ENCODE measurements around the gene OSBPL3. TPM values are rescaled to one million over a fixed set of nuclear protein-coding genes. Genes with fewer than 3 reads are reported as not detected.

Gene OSBPL3
- polyA plus RNA-seq, 12 donors: 2.5 to 10.3 (median 4.9) TPM; not detected in 1

DNA sequence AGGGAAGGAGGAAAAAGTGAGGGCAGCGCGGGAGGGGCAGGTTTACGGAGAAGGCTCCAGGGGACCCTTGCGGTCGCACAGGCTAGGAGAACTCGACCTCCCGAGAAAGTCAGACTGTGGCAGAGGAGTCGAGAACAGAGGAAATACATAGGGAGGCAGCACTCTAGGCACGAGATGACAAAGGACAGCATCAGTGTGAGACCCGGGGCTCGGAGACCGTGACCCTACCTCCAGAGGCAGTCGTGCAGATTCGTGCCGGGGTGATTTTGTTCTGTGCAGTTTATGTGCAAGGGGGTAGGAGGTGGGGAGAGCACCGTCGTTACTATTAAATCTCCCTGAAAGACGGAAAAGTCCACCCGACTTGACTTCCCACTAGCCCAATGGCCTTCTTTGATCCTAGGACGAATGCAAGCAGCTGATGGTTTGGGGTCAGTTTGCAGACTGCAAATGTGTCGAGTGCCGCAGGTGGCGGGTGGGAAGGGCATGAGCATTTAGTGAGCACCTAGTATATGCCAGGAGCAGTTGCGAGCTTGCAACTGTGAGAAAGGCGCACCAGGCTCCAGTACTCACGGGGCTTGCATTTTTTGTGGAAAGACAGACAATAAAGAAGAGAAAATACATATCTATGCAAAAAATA is 674 bp upstream of the OSBPL3 start:
- no peak for DNase-seq

DNA sequence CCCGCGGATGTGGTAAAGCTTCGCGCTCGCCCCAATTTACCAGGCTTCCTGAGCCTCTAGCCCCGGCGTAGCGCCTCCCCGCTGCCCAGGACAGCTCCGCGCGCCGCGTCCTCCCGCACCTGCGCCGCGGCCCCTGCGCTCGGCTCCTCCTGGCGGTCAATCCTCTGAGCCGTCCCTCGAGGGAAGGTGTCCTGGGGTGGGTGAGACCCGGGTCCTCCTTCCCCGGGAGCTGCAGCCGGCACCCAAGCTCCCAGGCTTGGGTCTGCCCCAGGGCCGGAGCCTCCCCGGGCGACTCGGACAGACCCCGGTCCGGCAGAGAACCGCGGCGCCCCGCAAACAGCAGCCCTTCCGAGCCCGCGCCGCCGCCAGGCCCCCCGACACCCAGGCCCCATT is 512 bp downstream of the OSBPL3 start:
- peak; percentile 30 for DNase-seq

DNA sequence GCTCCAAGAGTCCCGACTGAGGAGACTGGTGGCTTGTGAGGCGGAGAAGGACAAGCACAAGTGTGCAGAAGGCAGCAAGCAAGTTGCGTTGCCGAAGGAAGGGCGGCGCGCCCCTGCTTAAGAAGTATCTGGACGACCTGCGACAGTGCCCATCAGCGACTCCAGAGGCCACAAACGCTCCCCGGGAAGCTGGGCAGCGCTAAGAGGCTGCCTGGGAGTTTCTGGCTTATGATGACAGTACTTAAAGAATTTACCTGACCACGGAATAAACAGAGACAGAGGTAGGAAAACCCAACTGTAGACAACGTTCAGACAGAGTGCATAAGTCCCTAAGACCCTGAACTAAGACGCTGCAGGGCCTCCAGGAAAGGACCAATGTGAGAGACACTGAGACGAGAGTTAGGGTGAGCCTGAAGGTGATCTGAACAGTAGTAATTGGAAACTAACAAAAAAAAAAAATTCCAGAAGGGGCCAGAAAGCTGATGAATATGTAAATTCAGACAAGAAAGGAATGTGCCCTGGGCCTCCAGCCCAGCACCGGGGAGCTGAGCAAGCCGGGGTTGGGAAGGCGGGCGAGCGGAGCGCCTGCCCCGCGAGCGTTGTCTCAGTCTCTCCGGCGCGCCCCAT is 1.0 kb downstream of the OSBPL3 start:
- DNase-seq: no peak

DNA sequence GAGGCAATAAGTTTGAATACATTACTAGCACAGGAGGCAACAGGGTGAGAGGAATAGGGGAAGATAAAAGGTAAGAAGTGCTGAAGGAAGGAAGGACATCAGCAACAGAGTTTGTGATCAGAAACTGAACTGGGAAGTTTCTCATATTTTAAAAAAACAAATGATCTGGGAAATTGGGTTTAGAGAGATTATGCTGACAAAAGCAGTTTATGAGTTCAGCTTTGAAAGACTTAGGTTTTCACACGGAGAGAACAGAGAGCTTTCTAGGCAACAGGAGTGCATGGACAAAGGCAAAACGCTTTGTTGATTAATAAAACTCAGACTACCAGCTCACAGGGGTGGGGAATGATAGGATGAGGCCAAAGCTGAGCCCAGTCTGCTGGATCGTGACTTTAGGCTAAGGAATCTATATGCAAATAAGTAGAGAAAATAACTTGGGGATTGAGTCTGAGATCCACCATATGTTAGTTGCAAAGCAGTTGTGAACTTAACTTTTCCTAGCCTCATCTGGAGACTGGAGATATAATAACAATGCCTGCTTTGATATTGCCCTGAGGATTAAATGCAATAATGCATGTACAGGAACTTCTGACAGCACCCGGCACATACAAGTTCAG is 4.2 kb downstream of the OSBPL3 start:
- DNase-seq: no peak

DNA sequence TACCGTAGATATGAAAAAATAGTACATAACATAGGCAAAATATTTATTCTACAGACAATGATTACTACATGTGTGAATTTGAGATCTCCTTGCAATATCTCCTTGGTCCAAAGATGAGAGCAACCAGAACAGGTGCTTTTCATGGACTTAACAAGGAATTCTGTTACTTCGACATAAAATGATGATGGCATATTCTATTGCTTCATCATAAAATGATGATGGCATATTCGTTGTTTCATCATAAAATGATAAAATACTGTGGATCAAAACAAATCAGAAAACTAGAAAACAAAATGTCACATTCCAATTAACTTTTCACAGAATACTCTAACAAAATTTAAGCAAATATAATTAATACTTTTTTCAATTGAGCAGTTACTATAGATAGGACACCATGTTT is 4.8 kb downstream of the OSBPL3 start:
- no peak for DNase-seq

DNA sequence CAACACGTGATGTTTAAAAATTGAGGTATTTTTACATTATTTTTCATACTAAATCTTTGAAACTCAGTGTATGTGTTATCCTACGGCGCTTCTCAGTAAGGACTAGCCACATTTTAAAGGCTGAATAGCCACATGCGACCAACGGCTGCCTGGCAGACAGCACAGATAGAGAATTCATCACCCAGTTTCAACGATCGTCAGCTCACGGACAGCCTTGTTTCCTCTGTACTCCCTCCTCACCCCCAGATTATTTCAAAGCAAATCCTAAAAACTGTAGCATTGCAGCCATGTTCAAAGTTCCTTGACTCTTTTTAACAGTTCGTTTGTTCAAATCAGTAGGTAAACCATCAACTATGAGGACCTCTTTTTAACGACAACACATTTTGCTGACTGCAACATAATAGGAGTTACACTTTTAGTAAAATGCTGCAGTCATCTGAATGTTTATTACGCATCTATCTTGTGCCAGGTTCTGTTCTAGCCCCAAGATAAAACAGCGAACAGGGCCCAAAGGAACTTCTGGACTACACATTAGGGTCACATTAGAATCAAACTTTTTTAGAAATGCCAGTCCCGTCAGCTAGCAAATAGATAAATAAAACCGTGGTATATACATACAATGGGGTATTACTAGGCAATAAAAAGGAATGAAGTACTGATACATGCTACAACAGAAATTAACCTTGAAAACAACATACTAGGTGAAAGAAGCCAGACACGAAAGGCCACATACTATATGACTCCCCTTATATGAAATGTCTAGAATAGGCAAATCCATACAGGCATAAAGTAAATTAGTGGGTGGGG is 5.7 kb downstream of the OSBPL3 start:
- no peak for DNase-seq

DNA sequence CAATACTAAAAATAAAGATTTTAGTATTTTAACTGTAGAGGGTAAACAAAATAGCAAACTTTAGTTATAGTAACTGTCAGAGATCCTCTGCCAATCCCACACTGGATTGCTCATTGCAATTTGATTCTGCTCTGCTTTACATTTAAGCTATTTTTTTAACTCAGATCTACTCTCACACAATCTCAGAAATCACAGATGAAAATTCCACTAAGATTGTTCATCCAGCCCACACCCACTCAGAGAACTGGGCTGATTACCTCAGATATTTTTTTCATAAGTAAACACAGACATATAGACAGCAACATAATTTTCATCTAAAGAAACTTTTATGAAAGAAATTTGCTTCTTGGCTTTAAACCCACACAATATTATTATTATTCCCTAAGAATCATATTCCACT is 7.0 kb downstream of the OSBPL3 start:
- no peak for DNase-seq

DNA sequence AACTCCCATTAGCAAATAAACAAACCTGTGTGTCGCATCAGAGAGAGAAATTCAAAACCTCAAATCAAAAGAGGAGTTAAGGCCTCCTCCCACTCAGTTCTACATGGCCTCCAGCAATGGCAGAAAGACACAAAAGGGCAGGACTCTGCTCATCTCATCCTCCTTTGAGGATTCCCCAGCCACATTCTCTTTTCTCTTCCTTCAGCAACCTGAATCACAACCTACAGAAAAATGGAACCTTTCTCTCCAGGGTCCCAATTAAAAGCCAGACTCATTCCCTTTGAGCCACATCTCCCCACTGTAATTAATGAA is 7.9 kb downstream of the OSBPL3 start:
- no peak for DNase-seq

DNA sequence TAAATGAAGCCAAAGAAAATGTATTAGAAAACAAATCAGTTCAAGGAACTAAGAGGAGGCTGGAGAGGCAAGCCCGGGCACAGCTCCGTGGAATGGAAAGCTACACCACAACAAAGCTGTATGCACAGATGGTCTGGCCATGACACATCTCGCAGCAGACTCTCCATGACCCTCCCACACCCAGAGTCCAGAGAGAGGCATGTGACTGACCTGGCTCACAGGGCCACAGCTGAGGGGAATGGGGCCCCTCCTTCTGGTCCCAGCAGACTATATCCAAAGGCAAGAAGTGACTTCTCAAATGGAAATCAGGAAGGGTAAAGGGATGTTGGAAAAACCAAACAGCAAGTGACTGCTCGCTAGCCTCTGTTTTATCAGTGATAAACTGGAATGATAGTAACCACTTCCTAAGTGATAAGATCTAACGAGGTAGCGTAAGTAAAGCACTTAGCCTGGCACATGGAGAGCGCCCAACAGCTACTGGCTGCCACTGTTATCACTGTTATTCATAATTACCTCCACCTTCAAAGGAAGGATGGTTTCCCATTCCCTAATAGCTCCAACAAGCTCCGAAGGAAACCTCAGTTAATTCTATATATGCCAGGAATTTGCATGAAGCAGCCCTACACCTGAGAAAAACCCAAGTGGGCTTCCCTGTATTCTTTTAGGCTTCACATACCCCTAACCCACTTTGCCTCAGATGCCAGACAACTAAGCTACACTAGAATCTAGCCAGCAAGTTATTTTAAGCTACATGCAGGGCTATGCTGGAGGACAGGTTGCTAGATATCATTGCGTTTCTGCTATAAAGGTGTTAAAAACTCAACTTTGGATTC is 8.4 kb downstream of the OSBPL3 start:
- DNase-seq: no peak

DNA sequence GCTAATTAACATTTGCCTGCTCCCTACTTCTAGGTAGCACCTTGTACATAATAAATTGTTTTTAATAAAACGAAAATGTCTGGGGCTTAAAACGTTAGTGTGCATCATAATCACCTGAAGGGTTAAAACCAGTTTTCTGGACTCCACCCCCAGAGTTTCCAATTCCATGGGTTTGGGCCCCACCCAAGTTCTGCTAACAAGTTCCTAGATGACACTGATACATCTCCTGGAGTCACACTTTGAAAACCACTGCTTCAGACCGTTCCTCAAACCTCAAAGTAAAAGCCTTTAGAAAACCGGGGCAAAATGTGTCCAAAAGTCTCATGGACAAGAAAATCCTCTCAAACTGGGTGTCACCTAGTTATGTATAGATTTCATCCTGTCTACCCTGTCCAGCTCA is 9.3 kb downstream of the OSBPL3 start:
- no peak for DNase-seq

DNA sequence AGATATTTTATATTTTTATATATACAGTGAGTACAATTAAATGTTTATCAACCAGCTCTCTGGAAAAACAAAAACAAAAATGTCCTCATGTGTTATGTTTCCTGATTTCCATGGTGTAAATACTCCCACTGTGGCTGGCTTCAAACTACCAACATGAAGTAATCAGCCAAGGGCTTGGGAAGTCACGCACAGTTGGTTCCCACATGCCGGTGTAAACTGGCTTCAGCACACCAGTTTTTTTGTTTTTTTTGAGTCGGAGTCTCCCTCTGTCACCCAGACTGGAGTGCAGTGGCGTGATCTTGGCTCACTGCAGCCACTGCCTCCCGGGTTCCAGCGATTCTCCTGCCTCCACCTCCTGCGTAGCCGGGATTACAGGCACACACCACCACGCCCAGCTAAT is 11.8 kb downstream of the OSBPL3 start:
- no peak for DNase-seq

DNA sequence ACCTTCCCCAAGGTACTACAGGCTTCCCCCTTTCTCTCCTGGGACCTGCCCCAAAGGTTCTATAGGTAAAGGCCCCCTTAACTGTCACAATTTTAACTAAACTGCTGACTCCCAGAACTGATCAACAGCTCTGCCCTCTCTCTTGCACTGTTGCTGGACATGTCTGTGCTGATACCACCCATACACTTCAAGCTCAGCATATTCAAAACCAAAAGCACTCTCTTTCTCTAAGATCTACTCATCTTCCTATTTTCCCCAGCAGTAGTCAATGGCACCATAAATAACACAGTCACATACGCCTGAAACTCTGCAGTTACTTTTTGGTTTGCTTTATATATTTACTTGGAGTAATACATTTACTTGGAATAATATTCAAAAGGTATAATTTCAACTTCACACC is 12.3 kb downstream of the OSBPL3 start:
- no peak for DNase-seq

DNA sequence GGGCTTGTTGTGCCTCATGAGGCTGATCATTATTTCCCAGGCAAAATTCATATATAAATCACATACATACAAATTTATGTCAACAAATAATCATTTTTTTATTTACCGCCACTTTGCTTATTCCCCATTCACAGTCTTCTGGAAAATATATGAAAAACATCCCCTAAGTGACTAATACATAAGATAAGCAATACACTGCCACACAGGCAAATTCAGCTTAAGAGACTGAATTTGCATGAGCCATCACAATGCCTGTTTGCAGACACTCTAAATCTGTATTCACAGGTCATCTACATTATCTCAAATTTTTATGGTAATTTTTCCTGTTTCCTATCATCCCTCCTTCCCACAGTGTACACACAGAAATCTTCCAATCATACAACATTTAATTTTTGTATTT is 13.2 kb downstream of the OSBPL3 start:
- no peak for DNase-seq

DNA sequence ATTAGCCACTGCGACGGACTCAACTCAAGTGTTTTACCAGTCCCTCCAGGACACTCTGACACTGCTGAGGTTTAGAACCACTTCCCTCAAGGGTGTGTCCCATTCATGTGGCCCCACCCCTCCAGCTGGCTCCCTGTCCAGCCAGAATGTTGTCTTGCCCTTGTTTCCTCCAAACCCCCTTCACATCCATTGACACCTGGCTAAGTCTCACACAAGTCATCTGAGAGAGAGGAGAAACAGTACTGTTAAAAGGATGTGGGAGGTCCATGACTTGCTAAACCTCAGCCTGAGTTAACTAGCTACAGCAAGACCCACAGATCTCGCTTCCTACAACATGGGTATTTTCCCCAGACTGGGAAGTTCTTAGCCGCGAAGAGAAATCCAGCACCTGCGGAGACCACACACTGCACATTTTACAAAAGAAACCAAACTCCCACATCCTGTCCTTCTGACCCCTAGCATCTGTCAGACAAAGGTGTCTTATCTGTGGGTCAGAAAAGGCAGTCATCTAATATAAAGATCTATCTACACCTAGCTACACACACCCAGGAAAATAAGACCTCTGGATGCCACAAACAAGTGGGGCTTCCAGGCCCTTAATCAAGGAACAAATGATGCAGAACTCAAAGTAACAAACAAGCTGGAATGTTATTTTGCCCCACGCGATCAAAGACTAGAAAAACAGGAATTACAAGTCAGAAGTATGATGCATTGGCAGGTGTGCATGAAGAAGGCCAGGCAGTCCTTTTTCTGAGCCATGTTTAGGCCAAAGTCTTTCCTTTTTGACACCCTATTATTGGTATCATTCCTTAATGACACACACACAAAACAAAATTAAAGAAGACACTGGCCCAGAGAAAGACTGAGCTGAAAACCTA is 13.9 kb downstream of the OSBPL3 start:
- DNase-seq: no peak

DNA sequence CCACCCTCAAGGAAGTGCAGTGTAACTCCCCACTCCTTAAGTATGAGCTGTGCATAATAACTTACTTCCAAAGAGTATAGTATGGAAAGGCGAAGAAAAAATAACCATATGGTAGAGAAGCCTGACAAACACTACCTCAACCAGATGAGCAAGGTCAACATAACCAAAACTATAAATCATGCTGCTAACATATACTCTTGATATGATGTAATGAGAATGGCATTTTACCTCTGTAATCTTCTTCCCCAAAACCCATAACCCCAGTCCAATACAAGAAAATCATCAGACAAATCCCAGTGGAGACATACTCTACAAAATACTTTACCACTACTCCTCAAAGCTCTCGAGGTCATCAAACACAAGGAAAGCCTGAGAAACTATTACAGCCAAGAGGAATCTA is 15.8 kb downstream of the OSBPL3 start:
- DNase-seq: no peak

DNA sequence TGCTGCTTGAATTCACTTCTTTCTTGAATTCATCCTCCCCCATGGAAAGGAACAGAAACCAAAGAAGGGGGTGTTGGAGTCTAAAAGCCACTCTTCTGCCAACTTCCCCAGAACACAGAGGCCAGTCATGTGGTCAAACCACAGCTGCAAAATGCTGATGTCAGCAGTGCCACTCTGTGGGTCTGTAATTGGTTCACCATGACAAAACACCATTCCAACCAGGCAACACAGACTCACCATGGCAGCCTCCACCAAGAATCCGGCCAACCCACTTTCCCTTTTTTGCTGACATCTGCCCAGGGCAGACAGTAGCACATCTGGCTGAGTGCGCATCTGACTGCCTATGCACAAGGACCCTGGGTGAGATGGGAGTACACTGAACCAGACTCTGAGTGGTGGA is 16.8 kb downstream of the OSBPL3 start:
- DNase-seq: peak; percentile 19

DNA sequence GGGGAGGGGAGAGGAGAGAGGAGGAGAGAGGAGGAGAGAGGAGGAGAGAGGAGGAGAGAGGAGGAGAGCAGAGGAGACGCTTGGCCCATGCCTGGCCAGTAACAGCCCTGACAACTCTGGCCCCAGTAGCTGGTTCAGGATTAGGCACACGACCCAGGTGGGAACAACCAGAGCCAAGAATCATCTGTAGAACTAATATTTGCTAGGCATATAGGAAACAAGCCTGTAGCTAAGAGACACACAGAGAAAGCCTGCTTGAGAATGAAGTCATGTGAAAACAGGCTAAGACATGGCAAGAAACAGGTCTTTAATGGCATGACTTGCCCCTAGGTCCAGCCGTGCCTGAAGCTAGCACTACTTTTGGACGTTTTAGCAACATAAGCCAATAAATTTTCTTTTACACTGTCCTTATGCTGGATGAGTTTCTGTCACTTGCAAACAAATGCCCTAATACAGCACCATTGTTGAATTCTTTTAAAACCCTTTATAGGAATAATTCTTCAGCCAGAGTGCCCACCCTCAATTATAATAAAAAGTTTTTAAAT is 17.5 kb downstream of the OSBPL3 start:
- no peak for DNase-seq

DNA sequence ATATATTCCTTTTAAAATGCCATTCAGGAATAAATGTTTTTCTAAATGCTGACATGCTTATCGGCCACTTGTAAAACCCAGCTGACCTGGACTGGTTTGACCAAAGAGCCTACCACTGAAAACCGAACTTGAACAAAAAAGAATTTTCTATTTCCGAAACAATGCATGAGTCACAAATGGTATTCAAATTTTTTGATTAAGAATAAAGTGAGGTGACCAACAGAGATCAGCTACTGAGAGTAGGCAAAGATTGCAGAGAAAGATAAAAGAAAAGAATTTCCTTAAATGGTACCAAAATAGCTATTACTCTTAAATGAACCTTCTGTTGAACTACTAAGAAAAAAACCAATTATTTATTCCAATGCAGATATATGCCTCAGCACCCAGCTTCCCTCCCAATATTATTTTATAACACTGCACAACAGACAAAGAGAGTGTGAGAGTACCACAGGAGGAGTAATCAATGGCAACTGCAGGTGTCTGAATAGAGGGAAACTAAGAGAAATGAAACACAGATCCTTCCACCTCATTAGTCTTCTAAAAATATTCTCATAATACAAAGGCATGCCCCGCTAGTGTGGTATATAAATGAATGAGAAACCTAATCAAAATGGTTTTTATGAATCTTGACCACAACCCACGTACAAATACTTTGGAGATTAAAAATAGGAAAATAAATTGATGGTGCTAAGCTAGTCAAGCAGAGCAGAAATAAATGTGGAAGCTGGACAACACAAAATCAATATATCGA is 20.1 kb downstream of the OSBPL3 start:
- no peak for DNase-seq

DNA sequence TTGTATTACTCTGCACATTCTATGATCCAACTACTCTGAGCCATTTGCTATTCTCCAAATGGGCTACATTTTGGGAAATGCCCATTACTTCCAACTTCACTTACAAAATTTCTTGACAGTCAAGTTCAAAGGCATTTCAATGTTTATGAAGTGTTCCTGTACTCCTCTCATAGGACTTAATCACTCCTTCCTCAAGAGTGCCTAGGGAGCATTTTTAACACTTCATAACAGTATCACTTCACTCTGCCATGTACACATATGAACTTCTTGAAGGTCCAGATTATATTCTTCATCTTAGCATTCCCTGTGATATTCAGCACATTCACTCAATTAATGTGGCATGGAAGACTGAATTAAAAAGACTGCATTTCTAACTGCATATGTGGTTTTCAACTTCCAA is 21.6 kb downstream of the OSBPL3 start:
- DNase-seq: no peak

DNA sequence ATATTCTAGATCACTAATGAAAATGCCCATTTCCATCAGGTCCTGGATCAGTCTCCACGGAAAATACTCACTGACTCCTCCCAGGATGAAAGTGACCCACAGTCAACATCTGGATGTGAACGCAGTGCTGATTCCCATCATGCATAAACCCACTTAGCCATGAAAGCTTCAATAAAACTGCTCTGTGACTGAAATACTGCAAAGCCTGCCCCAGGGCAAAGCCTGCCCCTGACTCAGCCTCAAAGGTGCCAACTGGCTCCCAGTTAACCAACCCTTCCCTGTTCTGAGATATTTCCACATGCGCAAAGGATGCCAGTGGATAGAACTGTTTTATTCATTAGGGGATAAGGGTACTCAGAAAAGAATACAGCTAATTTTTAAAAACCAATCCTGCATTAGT is 24.0 kb downstream of the OSBPL3 start:
- no peak for DNase-seq
